Measurements from ENCODE around the gene POLN.
"Not testable (repeated sequence)": the region's sequence is repeated elsewhere in the genome, so short reads cannot be mapped to it uniquely, and the experiment has no call there.

The POLN gene

GRCh38 chr4:2168469-2169319 is 73.2 kb downstream of the POLN start:
- H3K4me3 ChIP-seq (ENCODE audit: low read length), result no peak overlapping the region
- TF ChIP-seq, protein P1, sequence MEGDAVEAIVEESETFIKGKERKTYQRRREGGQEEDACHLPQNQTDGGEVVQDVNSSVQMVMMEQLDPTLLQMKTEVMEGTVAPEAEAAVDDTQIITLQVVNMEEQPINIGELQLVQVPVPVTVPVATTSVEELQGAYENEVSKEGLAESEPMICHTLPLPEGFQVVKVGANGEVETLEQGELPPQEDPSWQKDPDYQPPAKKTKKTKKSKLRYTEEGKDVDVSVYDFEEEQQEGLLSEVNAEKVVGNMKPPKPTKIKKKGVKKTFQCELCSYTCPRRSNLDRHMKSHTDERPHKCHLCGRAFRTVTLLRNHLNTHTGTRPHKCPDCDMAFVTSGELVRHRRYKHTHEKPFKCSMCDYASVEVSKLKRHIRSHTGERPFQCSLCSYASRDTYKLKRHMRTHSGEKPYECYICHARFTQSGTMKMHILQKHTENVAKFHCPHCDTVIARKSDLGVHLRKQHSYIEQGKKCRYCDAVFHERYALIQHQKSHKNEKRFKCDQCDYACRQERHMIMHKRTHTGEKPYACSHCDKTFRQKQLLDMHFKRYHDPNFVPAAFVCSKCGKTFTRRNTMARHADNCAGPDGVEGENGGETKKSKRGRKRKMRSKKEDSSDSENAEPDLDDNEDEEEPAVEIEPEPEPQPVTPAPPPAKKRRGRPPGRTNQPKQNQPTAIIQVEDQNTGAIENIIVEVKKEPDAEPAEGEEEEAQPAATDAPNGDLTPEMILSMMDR (conservative IDR thresholded peaks at IDR 0.05; ENCODE audit: low read length), result no peak
- DNase-seq (ENCODE audit: low read depth), result no peak

GRCh38 chr4:2166253-2166652 is 75.7 kb downstream of the POLN start:
- H3K4me3 ChIP-seq (ENCODE audit: low read length), result no peak overlapping the region

GRCh38 chr4:2165391-2165790 is 76.5 kb downstream of the POLN start:
- TF ChIP-seq, protein P1 (conservative IDR thresholded peaks at IDR 0.05; ENCODE audit: low read length), result no peak
- DNase-seq (ENCODE audit: low read depth), result no peak
- no peak overlapping the region for H3K4me3 ChIP-seq (ENCODE audit: low read length)

More at GRCh38 chr4:2166253-2166652, 75.7 kb downstream of the POLN start:
- TF ChIP-seq, protein P1 (conservative IDR thresholded peaks at IDR 0.05; ENCODE audit: low read length), result no peak
- no peak for DNase-seq (ENCODE audit: low read depth)

DNA sequence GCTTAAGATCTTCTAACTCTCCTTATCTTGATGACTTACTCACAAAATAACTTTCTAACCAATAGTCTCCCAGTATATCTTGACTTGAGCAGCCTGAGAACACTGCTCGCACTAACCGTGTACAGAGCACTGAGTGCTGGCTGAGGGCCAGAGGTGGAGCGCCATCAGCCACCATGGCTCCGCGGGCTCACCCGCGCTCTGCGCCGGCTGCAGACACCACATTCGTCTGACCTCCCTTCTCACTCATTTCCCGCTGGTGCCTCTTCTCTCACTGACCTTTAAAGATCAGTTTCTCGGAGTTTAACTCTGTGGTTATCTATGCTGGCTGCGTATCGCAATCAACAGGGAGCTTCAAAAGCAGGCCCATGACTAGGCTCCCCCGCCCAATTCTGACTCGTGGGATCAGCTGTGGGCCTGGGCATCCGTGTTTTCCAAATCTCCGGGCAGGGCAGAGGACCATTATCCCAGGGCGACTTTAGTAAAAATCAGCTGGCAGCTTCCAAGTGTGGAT is 78.6 kb downstream of the POLN start:
- DNase-seq (ENCODE audit: low read depth), result no peak
- TF ChIP-seq, protein P1 (conservative IDR thresholded peaks at IDR 0.05; ENCODE audit: low read length), result no peak
- H3K4me3 ChIP-seq (ENCODE audit: low read length), result no peak overlapping the region

DNA sequence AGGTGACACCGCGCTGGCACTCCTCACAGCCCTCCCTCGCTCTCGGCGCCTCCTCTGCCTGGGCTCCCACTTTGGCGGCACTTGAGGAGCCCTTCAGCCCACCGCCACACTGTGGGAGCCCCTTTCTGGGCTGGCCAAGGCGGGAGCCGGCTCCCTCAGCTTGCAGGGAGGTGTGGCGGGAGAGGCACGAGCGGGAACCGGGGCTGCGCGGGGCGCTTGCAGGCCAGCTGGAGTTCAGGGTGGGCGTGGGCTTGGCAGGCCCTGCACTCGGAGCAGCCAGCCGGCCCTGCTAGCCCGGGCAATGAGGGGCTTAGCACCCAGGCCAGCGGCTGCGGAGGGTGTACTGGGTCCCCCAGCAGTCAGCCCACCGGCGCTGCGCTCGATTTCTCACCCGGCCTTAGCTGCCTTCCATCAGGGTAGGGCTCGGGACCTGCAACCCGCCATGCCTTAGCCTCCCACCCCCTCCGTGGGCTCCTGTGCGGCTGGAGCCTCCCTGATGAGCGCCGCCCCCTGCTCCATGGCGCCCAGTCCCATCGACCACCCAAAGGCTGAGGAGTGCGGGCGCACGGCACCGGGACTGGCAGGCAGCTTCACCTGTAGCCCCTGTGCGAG is 80.7 kb downstream of the POLN start:
- not testable (repeated sequence) for DNase-seq (ENCODE audit: low read depth); H3K4me3 ChIP-seq (ENCODE audit: low read length)

DNA sequence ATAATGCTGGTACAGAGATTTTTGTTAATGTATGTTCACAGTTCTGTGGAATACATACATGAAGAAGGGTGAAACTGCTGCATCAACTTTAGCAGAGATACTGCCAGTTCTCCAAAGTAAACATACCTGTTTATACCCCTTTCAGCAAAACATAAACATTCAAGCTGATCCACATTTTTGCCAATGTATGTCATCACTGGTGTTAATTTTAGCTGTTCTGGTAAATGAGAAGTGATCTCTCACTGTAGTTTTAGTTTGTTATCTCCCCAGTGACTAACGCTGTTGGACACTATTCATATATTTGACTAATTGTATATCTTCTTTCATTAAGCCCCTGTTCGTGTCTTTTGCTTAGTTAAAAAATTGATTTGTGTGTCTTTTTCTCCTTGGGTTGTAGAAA is 82.0 kb downstream of the POLN start:
- TF ChIP-seq, protein P1 (conservative IDR thresholded peaks at IDR 0.05; ENCODE audit: low read length), result no peak
- H3K4me3 ChIP-seq (ENCODE audit: low read length), result no peak overlapping the region
- no peak for DNase-seq (ENCODE audit: low read depth)

DNA sequence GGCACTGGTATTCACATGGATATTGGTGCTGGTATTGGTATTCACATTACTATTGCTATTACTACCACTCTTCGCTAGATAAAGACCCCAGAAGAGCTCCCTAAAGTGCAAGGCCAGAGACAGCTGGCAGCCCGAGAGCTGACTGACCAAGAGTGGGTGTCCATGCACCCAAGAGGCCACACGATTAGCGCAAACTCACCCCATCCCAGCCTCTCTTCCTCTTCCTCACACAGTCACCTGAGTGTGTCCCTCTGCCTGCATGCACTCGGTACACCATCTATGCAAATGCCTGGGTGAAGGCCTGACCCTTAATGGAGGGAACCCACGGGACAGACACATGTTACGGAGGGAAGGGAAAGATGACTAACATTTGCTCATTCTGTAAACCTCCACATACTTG is 86.7 kb downstream of the POLN start:
- no peak for DNase-seq (ENCODE audit: low read depth)
- H3K4me3 ChIP-seq (ENCODE audit: low read length), result no peak overlapping the region
- TF ChIP-seq, protein P1 (conservative IDR thresholded peaks at IDR 0.05; ENCODE audit: low read length), result no peak

Data from AG10803 (cell line).